ENCODE data around the gene PTCH1.

The PTCH1 gene

GRCh38 chr9:95422650-95423049, 94.1 kb downstream of the PTCH1 start:
- TF ChIP-seq, protein P1, sequence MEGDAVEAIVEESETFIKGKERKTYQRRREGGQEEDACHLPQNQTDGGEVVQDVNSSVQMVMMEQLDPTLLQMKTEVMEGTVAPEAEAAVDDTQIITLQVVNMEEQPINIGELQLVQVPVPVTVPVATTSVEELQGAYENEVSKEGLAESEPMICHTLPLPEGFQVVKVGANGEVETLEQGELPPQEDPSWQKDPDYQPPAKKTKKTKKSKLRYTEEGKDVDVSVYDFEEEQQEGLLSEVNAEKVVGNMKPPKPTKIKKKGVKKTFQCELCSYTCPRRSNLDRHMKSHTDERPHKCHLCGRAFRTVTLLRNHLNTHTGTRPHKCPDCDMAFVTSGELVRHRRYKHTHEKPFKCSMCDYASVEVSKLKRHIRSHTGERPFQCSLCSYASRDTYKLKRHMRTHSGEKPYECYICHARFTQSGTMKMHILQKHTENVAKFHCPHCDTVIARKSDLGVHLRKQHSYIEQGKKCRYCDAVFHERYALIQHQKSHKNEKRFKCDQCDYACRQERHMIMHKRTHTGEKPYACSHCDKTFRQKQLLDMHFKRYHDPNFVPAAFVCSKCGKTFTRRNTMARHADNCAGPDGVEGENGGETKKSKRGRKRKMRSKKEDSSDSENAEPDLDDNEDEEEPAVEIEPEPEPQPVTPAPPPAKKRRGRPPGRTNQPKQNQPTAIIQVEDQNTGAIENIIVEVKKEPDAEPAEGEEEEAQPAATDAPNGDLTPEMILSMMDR (IDR thresholded peaks at IDR 0.05; ENCODE audit: control extremely low read depth, extremely low read depth, low read depth, missing control alignments), result no peak
- POLR2A ChIA-PET, result no interaction called here
- CTCF ChIA-PET, result no interaction called here
- DNase-seq (ENCODE audit: extremely low spot score), result no peak

DNA sequence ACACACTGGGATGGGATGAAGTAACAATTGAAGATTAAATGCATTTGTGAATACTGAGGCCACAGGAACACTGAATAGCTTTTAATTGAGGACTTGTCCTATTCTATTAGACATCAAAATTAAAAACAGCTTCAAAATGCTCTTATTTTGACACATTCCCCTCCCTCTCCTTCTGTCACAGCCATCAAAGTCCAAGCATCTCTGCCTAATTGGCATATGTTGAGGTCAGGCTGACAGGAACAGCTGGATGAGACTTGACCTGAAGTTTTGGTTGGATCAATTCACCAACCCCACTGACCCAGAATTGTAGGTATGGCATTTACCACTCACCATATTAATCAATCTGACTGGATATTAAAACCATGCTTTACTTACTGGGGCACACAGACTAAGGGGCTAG, 96.3 kb downstream of the PTCH1 start:
- TF ChIP-seq, protein P1 (IDR thresholded peaks at IDR 0.05; ENCODE audit: control extremely low read depth, extremely low read depth, low read depth, missing control alignments), result no peak
- ChIA-PET POLR2A (no interaction called here), CTCF (no interaction called here)
- DNase-seq (ENCODE audit: extremely low spot score), result no peak

DNA sequence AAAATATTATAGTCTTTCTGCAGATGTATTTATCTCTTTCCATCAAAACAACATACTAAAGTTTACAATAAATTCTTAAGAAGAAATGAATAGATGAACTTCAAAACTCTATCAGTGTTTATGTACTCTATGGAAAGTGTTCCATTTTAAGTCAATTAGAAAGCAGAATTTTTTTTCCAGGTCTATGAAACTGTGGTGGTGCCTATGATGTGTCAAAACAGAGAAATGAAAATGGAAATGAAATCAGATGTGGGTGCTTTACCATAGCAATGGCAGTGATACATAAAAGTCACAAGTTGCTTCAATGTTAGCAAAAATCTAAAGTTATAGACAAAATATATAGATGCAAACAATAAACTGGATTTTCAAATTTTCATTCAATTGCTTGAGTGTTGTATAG, 97.3 kb downstream of the PTCH1 start:
- TF ChIP-seq, protein P1 (IDR thresholded peaks at IDR 0.05; ENCODE audit: control extremely low read depth, extremely low read depth, low read depth, missing control alignments), result no peak
- DNase-seq (ENCODE audit: extremely low spot score), result no peak
- CTCF ChIA-PET, result no interaction called here
- POLR2A ChIA-PET, result no interaction called here

DNA sequence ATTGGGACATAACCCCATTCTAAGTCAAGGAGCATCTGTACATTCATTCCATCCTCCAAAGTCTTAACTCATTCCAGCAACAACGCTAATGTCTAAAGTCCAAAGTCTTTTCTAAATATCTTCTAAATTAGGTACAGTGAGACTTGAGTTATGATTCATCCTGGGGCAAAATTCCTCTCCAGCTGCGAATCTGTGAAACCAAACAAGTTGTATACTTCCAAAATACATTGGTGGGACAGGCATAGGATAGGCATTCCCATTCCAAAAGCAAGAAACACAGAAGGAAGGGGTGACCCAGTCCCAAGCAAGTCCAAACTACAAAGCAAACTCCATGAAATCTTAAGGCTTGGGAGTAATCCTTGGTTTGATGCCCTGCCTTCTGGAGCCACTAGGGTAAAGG, 101.6 kb downstream of the PTCH1 start:
- no peak for DNase-seq (ENCODE audit: extremely low spot score)
- POLR2A ChIA-PET, result no interaction called here
- CTCF ChIA-PET, result no interaction called here
- TF ChIP-seq, protein P1 (IDR thresholded peaks at IDR 0.05; ENCODE audit: control extremely low read depth, extremely low read depth, low read depth, missing control alignments), result no peak

DNA sequence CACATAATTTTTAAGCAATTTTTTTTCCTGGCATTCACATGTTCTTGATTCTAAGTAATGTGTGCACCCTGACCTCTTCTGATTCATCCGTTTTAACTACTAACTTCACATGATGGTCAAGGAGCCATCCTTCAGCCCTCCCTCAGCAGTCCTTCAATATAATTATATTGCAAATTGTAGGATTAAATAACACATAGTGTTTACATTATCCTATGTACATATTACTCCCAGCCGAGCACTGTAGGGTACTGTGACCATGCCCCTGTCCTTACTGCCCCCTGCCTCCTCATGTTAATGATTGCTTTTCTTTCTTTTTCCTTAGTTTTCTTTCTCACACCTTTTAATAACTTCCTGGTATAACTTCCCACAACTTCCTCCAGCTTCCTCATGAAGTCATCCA, 103.0 kb downstream of the PTCH1 start:
- TF ChIP-seq, protein P1 (IDR thresholded peaks at IDR 0.05; ENCODE audit: control extremely low read depth, extremely low read depth, low read depth, missing control alignments), result no peak
- DNase-seq (ENCODE audit: extremely low spot score), result no peak
- CTCF ChIA-PET, result no interaction called here
- POLR2A ChIA-PET, result no interaction called here

DNA sequence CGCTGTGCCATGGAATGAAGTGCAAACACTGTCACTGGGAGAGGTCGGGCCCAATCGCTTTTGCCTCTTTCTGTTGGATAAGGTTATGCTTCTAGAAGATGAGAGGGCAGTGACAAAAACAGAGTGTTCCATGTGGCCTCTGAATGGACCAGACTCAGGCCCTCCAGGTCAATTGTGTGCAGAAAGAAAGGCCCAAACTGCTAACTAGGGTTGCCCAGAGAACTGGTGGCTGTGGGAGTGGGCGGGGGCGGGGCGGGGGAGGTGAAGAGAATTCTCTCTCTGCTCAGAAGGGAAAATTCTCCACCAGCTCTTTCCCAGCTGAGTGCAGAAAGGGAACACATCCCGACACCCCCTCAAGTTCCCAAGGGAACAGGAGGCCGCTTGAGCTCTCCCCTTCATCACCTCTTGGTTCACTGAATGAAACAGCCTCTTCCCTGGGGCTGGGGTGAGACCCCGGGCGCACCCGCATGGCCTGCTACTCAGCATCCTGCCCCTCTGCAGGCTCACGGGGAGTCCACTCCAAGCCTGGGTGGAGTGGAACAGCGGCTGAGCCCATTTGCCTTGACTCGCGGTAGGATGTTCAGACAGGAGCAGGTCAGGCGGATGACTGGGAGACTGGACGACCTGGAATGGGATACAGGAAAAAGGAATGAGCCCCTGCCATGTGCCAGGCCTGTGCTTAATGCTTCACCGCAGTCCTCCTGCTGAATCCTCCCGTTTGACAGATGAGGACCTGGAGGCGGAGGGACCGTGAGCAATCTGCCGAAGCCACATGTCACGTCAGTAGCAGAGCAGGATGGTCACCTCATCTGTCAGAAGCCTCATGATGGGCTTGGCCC, 105.5 kb downstream of the PTCH1 start:
- ChIA-PET CTCF (no interaction called here), POLR2A (no interaction called here)
- TF ChIP-seq, protein P1 (IDR thresholded peaks at IDR 0.05; ENCODE audit: control extremely low read depth, extremely low read depth, low read depth, missing control alignments), result no peak
- no peak for DNase-seq (ENCODE audit: extremely low spot score)

Measured in GM10248 (cell line).